GM19455 (cell line): ENCODE data around the gene AGT.
"Not testable (repeated sequence)": the region's sequence is repeated elsewhere in the genome, so short reads cannot be mapped to it uniquely, and the experiment has no call there.

Source experiments
- ATAC-seq: cut with Tn5 transposase; IDR thresholded peaks from one replicate; pipeline ENCODE4 v1.9.1; 2021; ENCODE audit not compliant: unreplicated experiment

Gene AGT

GRCh38 chr1:230744382-230744781 lies 30.5 kb upstream of the AGT start:
- no peak for ATAC-seq

- no peak for ATAC-seq
These were observed 30.0 kb upstream of the AGT start for GRCh38 chr1:230743899-230744298.

GRCh38 chr1:230739564-230740290 lies 25.8 kb upstream of the AGT start:
- no peak for ATAC-seq

- ATAC-seq, result no peak
These were observed 23.8 kb upstream of the AGT start for GRCh38 chr1:230737622-230738262.

GRCh38 chr1:230735447-230735846 lies 21.5 kb upstream of the AGT start:
- no peak for ATAC-seq

GRCh38 chr1:230730977-230731376 lies 17.1 kb upstream of the AGT start:
- ATAC-seq, result no peak

GRCh38 chr1:230728710-230729392 lies 14.9 kb upstream of the AGT start:
- no peak for ATAC-seq

GRCh38 chr1:230725256-230726012 lies 11.5 kb upstream of the AGT start:
- ATAC-seq, result no peak

- not testable (repeated sequence) for ATAC-seq
These were observed 8.1 kb upstream of the AGT start for GRCh38 chr1:230721849-230722522.

- no peak for ATAC-seq
These were observed 3.3 kb upstream of the AGT start for GRCh38 chr1:230717251-230717650.

- not testable (repeated sequence) for ATAC-seq
These were observed 2.5 kb upstream of the AGT start for GRCh38 chr1:230716453-230716852.

GRCh38 chr1:230715510-230715909 lies 1.6 kb upstream of the AGT start:
- ATAC-seq, result no peak

GRCh38 chr1:230713547-230713914 lies 391 bp downstream of the AGT start:
- ATAC-seq, result no peak

GRCh38 chr1:230713138-230713537 lies 784 bp downstream of the AGT start:
- no peak for ATAC-seq

- ATAC-seq, result no peak
These were observed 1.4 kb downstream of the AGT start for GRCh38 chr1:230712470-230712942.

GRCh38 chr1:230711245-230711644 lies 2.7 kb downstream of the AGT start:
- ATAC-seq, result no peak

GRCh38 chr1:230710543-230710904 lies 3.4 kb downstream of the AGT start:
- no peak for ATAC-seq

- ATAC-seq, result no peak
These were observed 4.0 kb downstream of the AGT start for GRCh38 chr1:230709619-230710542.

GRCh38 chr1:230708631-230709580 lies 5.0 kb downstream of the AGT start:
- ATAC-seq, result no peak
